CD14-positive monocyte (primary cell): ENCODE measurements around the gene MXD4. TPM values are rescaled to one million over a fixed set of nuclear protein-coding genes. Genes with fewer than 3 reads are reported as not detected.

Experiments used
- DNase-seq, 3 donors: peaks; one replicate each; pipeline ENCODE4 v3.0.0-alpha.2; 2011 to 2022
- H2AFZ ChIP-seq: 2 replicates; pipeline ENCODE4 v1.6.0; 2012; ENCODE audit warnings: mild to moderate bottlenecking, low read depth, low read length, inconsistent platforms; ENCODE audit not compliant: insufficient read depth, poor library complexity, severe bottlenecking
- H3K27ac ChIP-seq, 2 donors: 1 replicate in 1 of 2; 2 replicates in 1 of 2; pipeline ENCODE4 v1.5.1; 2012 to 2013; ENCODE audit warnings: low read length in 2 of 2, control low read depth in 1 of 2, inconsistent platforms in 1 of 2, low read depth in 1 of 2, mild to moderate bottlenecking in 1 of 2
- H3K27me3 ChIP-seq, 2 donors: one replicate each; pipeline versions ENCODE4 v1.6.0 to v1.6.1; 2011 to 2013; ENCODE audit warnings: low read length in 2 of 2; ENCODE audit not compliant: control insufficient read depth in 2 of 2, insufficient read depth in 2 of 2
- H3K36me3 ChIP-seq, 2 donors: replicated peaks in 1 of 2; 1 replicate in 1 of 2; 2 replicates in 1 of 2; pipeline versions ENCODE4 v1.5.1 to v1.6.1; 2012 to 2013; ENCODE audit warnings: low read length in 2 of 2, control low read depth in 1 of 2, inconsistent platforms in 1 of 2, mild to moderate bottlenecking in 1 of 2; ENCODE audit not compliant: insufficient read depth in 2 of 2, control insufficient read depth in 1 of 2
- H3K4me1 ChIP-seq, 2 donors: 1 replicate in 1 of 2; 2 replicates in 1 of 2; pipeline versions ENCODE4 v1.5.1 to v1.6.1; 2012 to 2013; ENCODE audit warnings: low read length in 2 of 2, control low read depth in 1 of 2, inconsistent platforms in 1 of 2, mild to moderate bottlenecking in 1 of 2, moderate library complexity in 1 of 2; ENCODE audit not compliant: insufficient read depth in 2 of 2, control insufficient read depth in 1 of 2
- H3K4me2 ChIP-seq: replicated peaks from 2 replicates; pipeline ENCODE3; 2012; ENCODE audit warnings: low read length, moderate library complexity, mild to moderate bottlenecking; ENCODE audit not compliant: poor library complexity, severe bottlenecking; ENCODE audit errors: extremely low read depth
- H3K4me3 ChIP-seq, 3 experiments: fragments of 200-600 bp in 1 of 3; sonication (generic) in 1 of 3; replicated peaks in 1 of 3; 1 replicate in 2 of 3; 2 replicates in 1 of 3; pipeline ENCODE4 v1.5.1; 2011 to 2013; ENCODE audit warnings: low read length in 3 of 3, mild to moderate bottlenecking in 3 of 3, control low read depth in 2 of 3, low read depth in 2 of 3, inconsistent platforms in 1 of 3, moderate library complexity in 1 of 3
- H3K79me2 ChIP-seq: 2 replicates; pipeline ENCODE4 v1.6.0; 2012; ENCODE audit warnings: mild to moderate bottlenecking, control low read depth, inconsistent platforms, low read length, moderate library complexity; ENCODE audit not compliant: insufficient read depth
- H3K9ac ChIP-seq: 2 replicates; pipeline ENCODE4 v1.6.0; 2017; ENCODE audit warnings: low read length, mild to moderate bottlenecking; ENCODE audit not compliant: insufficient read depth, poor library complexity, severe bottlenecking
- H3K9me3 ChIP-seq, 2 donors: replicated peaks in 1 of 2; 1 replicate in 1 of 2; 2 replicates in 1 of 2; pipeline versions ENCODE4 v1.5.1 to v1.6.1; 2012 to 2013; ENCODE audit warnings: low read length in 2 of 2, control low read depth in 1 of 2; ENCODE audit not compliant: control insufficient read depth in 1 of 2, insufficient read depth in 1 of 2
- H4K20me1 ChIP-seq: 2 replicates; pipeline ENCODE4 v1.6.0; 2012; ENCODE audit warnings: mild to moderate bottlenecking, low read length, control low read depth, moderate library complexity; ENCODE audit not compliant: insufficient read depth
- H3K27ac Mint-ChIP-seq, 7 donors: one replicate each; pipeline ENCODE4 v1.8.0; 2020; ENCODE audit warnings: mild to moderate bottlenecking in 7 of 7, mixed read lengths in 7 of 7, moderate library complexity in 6 of 7, inconsistent platforms in 2 of 7
- H3K27me3 Mint-ChIP-seq, 3 donors: one replicate each; pipeline ENCODE4 v1.8.0; 2021 to 2022; ENCODE audit warnings: low read depth in 3 of 3, mild to moderate bottlenecking in 3 of 3, mixed read lengths in 3 of 3, moderate library complexity in 3 of 3, inconsistent platforms in 1 of 3
- H3K36me3 Mint-ChIP-seq, 2 donors: one replicate each; pipeline ENCODE4 v1.8.0; 2020; ENCODE audit warnings: mixed read lengths in 2 of 2, inconsistent platforms in 1 of 2, mild to moderate bottlenecking in 1 of 2
- H3K4me1 Mint-ChIP-seq: one replicate; pipeline ENCODE4 v1.8.0; 2020; ENCODE audit warnings: mild to moderate bottlenecking, mixed read lengths
- H3K4me3 Mint-ChIP-seq, 2 donors: one replicate each; pipeline ENCODE4 v1.8.0; 2020; ENCODE audit warnings: mild to moderate bottlenecking in 2 of 2, mixed read lengths in 2 of 2, moderate library complexity in 1 of 2
- H3K9me3 Mint-ChIP-seq, 7 donors: one replicate each; pipeline ENCODE4 v1.8.0; 2020 to 2022; ENCODE audit warnings: mixed read lengths in 7 of 7, mild to moderate bottlenecking in 6 of 7, moderate library complexity in 6 of 7, inconsistent platforms in 2 of 7
- CTCF ChIP-seq: fragments of 200-600 bp; IDR thresholded peaks from one replicate; pipeline ENCODE4 v1.8.0; 2022; ENCODE audit warnings: antibody characterized with exemption, mild to moderate bottlenecking
- WGBS: methylation state at CpG from one replicate; pipeline ENCODE4 v1.1.5; 2013; ENCODE audit warnings: missing lambda C conversion rate; ENCODE audit not compliant: insufficient coverage; 5-methylcytosine and 5-hydroxymethylcytosine counted together
- intact Hi-C, 2 donors: fragments of 100-400 bp; cut with micrococcal nuclease; formaldehyde crosslinking; loops; one replicate each; pipeline versions ENCODE4 v1.15.0 to v1.15.1; 2023
- polyA plus RNA-seq, 3 donors: library from polyadenylated mRNA; depleted of rRNA in 1 of 3; unstranded in 2 of 3; stranded (reverse) in 1 of 3; fragments of 300-500 nt in 2 of 3; fragments of >200 nt in 1 of 3; fragmentation: Illumina TruSeq in 2 of 3; gene quantifications; 1 replicate in 2 of 3; 2 replicates in 1 of 3; pipeline ENCODE4 v1.2.3, GENCODE V29; 2012 to 2021

MXD4 gene
- polyA plus RNA-seq, 3 donors, result 24.5 to 39.4 (median 35.9) TPM

- no peak for DNase-seq
- Histone ChIP-seq H3K36me3 (no peaks in the 10 kb centered on the region), H3K79me2 (no peaks in the 10 kb centered on the region), H3K4me2 (no peak overlapping the region), H3K9ac (no peak overlapping the region), H3K9me3 (no peaks in the 10 kb centered on the region), H3K4me3 (no peak overlapping the region), H2AFZ (no peak overlapping the region), H3K27ac (no peak overlapping the region), H4K20me1 (no peaks in the 10 kb centered on the region), H3K27me3 (peaks cover 0 to 4% of the 10 kb centered on the region in 2 donors), H3K4me1 (peaks cover 0 to 7% of the 10 kb centered on the region in 2 donors)
- intact Hi-C loops, result no loop called here
- Mint-ChIP-seq H3K9me3 (peaks cover 0 to 6% (median 2%) of the 10 kb centered on the region in 7 donors), H3K27ac (peak overlapping the region in 2 of 7 donors; percentile 49 to 63), H3K4me3 (no peak overlapping the region), H3K4me1 (peaks cover 9% of the 10 kb centered on the region), H3K36me3 (no peaks in the 10 kb centered on the region), H3K27me3 (peaks cover 7 to 15% (median 8%) of the 10 kb centered on the region in 3 donors)
- no peak for TF ChIP-seq CTCF
- WGBS, result 93% methylated on average over 36 of the region's 37 CpGs
Measured at GRCh38 chr4:2296631-2297601, 35.0 kb upstream of the MXD4 start.

- peaks cover 1 to 10% of the 10 kb centered on the region in 2 donors for H3K4me1 ChIP-seq
- Mint-ChIP-seq H3K4me1 (peaks cover 11% of the 10 kb centered on the region), H3K27ac (no peak overlapping the region), H3K4me3 (no peak overlapping the region), H3K9me3 (peaks cover 0 to 6% (median 2%) of the 10 kb centered on the region in 7 donors), H3K27me3 (peaks cover 11 to 19% (median 17%) of the 10 kb centered on the region in 3 donors), H3K36me3 (no peaks in the 10 kb centered on the region)
- no peaks in the 10 kb centered on the region for H3K79me2 ChIP-seq
- H3K27me3 ChIP-seq, result peaks cover 0 to 9% of the 10 kb centered on the region in 2 donors
- H3K4me2 ChIP-seq, result no peak overlapping the region
- no peak overlapping the region for H3K27ac ChIP-seq
- no peaks in the 10 kb centered on the region for H3K36me3 ChIP-seq
- H2AFZ ChIP-seq, result no peak overlapping the region
- WGBS, result 74% methylated on average over 14 of the region's 14 CpGs
- intact Hi-C loops, result no loop called here
- H3K4me3 ChIP-seq, result no peak overlapping the region
- no peak overlapping the region for H3K9ac ChIP-seq
- H3K9me3 ChIP-seq, result no peaks in the 10 kb centered on the region
- TF ChIP-seq CTCF, result no peak
- H4K20me1 ChIP-seq, result no peaks in the 10 kb centered on the region
- no peak for DNase-seq
Measured at GRCh38 chr4:2295900-2296442, 34.1 kb upstream of the MXD4 start.
